Prostate gland (tissue), 2 donors: Measurements from ENCODE around the gene DPP3.

Source experiments
- POLR2A ChIP-seq: fragments of 450-650 bp; IDR thresholded peaks from one replicate; pipeline ENCODE4 v1.6.1; 2016; ENCODE audit warnings: antibody characterized with exemption, mild to moderate bottlenecking
- TF ChIP-seq, protein P1 (sequence below), 4 experiments: fragments of 200-600 bp in 2 of 4; fragments of 450-650 bp in 2 of 4; sonication (generic) in 2 of 4; IDR thresholded peaks; 1 replicate in 3 of 4; 2 replicates in 1 of 4; pipeline ENCODE4 v1.5.1; 2016 to 2019; ENCODE audit warnings: antibody characterized with exemption in 4 of 4, mild to moderate bottlenecking in 2 of 4, moderate library complexity in 2 of 4

- TF ChIP-seq, protein P1, sequence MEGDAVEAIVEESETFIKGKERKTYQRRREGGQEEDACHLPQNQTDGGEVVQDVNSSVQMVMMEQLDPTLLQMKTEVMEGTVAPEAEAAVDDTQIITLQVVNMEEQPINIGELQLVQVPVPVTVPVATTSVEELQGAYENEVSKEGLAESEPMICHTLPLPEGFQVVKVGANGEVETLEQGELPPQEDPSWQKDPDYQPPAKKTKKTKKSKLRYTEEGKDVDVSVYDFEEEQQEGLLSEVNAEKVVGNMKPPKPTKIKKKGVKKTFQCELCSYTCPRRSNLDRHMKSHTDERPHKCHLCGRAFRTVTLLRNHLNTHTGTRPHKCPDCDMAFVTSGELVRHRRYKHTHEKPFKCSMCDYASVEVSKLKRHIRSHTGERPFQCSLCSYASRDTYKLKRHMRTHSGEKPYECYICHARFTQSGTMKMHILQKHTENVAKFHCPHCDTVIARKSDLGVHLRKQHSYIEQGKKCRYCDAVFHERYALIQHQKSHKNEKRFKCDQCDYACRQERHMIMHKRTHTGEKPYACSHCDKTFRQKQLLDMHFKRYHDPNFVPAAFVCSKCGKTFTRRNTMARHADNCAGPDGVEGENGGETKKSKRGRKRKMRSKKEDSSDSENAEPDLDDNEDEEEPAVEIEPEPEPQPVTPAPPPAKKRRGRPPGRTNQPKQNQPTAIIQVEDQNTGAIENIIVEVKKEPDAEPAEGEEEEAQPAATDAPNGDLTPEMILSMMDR (IDR thresholded peaks at IDR 0.05) = no peak
- TF ChIP-seq POLR2A = no peak
Measured at GRCh38 chr11:66523611-66524010, 43.4 kb downstream of the DPP3 start.
